ENCODE data around the gene OAF.
"Not testable (repeated sequence)": the region's sequence is repeated elsewhere in the genome, so short reads cannot be mapped to it uniquely, and the experiment has no call there.

Gene OAF

GRCh38 chr11:120244476-120245365, 33.9 kb downstream of the OAF start:
- no peak for ATAC-seq

GRCh38 chr11:120245434-120245833, 34.6 kb downstream of the OAF start:
- ATAC-seq, result no peak

GRCh38 chr11:120248551-120249278, 37.9 kb downstream of the OAF start:
- ATAC-seq, result peak; percentile 76 to 87

GRCh38 chr11:120249279-120250262, 38.7 kb downstream of the OAF start:
- no peak for ATAC-seq

- not testable (repeated sequence) for ATAC-seq
Measured at GRCh38 chr11:120253377-120253776, 42.5 kb downstream of the OAF start.

- no peak for ATAC-seq
Measured at GRCh38 chr11:120254788-120255518, 44.1 kb downstream of the OAF start.

GRCh38 chr11:120255519-120255866, 44.7 kb downstream of the OAF start:
- no peak for ATAC-seq

GRCh38 chr11:120256178-120256577, 45.3 kb downstream of the OAF start:
- no peak for ATAC-seq

- ATAC-seq, result no peak
Measured at GRCh38 chr11:120256779-120257178, 45.9 kb downstream of the OAF start.

- no peak for ATAC-seq
Measured at GRCh38 chr11:120257346-120257745, 46.5 kb downstream of the OAF start.

- no peak for ATAC-seq
Measured at GRCh38 chr11:120258661-120259060, 47.8 kb downstream of the OAF start.

GRCh38 chr11:120259241-120259640, 48.4 kb downstream of the OAF start:
- no peak for ATAC-seq

- no peak for ATAC-seq
Measured at GRCh38 chr11:120259988-120260565, 49.2 kb downstream of the OAF start.

GRCh38 chr11:120260616-120261015, 49.8 kb downstream of the OAF start:
- no peak for ATAC-seq

GRCh38 chr11:120261321-120261720, 50.5 kb downstream of the OAF start:
- no peak for ATAC-seq

GRCh38 chr11:120261931-120262330, 51.1 kb downstream of the OAF start:
- no peak for ATAC-seq

GRCh38 chr11:120267319-120267718, 56.5 kb downstream of the OAF start:
- ATAC-seq, result no peak

GRCh38 chr11:120268686-120269085, 57.9 kb downstream of the OAF start:
- no peak for ATAC-seq

- ATAC-seq, result no peak
Measured at GRCh38 chr11:120270386-120270785, 59.6 kb downstream of the OAF start.

GRCh38 chr11:120271672-120272071, 60.8 kb downstream of the OAF start:
- no peak for ATAC-seq

GRCh38 chr11:120272303-120272702, 61.5 kb downstream of the OAF start:
- no peak for ATAC-seq

GRCh38 chr11:120273432-120273831, 62.6 kb downstream of the OAF start:
- ATAC-seq, result no peak

All from activated CD4-positive, CD25-positive, alpha-beta regulatory T cell treated with anti-CD3 and anti-CD28 coated beads, Interleukin-2, amount 50 U/mL, for 24 hours (primary cell).